Activated T-cell treated with anti-CD3 and anti-CD28 coated beads for 24 hours (primary cell): ENCODE data around the gene NCOA4.
A peak's percentile ranks its signal among the peaks of the same experiment; 100 is the strongest.
"Not testable (repeated sequence)": the region's sequence is repeated elsewhere in the genome, so short reads cannot be mapped to it uniquely, and the experiment has no call there.

Experiments
- DNase-seq: peaks from one replicate; pipeline ENCODE4 v3.0.0-alpha.2; 2020; ENCODE audit warnings: low read depth

NCOA4 gene

DNA sequence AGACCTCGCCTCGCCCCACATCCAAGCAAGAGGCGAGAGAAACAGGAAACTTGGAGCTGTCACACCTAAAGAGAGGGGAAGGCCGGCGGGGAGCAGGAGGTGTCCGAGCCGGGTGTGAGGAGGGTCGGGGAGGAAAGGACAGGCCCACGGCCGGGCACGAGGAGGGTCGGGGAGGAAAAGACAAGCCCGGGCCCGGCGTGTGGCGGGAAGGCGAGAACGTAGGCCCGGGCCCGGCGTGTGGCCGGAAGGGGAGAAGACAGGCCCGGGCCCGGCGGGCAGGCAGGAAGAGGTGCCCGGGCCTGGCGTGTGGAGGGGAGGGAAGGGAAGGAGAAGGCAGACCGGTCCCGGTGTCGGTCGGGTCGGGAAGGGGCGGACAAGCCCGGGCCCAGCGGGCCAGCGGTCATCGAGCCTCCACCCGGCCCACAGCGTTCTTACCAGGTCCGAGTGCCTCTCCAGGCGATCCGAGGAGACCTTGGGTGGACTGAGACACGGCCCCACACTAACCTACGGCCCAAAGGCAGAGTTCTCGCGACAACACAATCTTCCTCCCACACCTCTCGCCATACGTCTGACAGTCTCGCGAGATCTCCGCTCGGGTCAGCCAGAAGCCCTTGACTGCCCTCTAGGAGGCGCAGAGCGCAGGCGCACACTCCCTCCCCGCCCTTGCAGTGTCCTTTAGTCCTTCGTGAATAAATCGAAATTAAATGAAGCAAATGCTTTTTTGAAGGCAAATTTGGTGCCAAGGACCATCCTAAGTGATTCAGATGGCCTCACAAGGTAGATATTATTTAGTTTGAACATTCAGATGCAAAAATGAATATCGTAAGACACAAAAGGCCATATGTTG is at the start of gene NCOA4:
TSS of gene NCOA4 (minus strand) at position 533 of the 847 bp plus-strand sequence. CDS start 13,943 bp downstream, outside the sequence.
- peak; percentile 94 for DNase-seq

DNA sequence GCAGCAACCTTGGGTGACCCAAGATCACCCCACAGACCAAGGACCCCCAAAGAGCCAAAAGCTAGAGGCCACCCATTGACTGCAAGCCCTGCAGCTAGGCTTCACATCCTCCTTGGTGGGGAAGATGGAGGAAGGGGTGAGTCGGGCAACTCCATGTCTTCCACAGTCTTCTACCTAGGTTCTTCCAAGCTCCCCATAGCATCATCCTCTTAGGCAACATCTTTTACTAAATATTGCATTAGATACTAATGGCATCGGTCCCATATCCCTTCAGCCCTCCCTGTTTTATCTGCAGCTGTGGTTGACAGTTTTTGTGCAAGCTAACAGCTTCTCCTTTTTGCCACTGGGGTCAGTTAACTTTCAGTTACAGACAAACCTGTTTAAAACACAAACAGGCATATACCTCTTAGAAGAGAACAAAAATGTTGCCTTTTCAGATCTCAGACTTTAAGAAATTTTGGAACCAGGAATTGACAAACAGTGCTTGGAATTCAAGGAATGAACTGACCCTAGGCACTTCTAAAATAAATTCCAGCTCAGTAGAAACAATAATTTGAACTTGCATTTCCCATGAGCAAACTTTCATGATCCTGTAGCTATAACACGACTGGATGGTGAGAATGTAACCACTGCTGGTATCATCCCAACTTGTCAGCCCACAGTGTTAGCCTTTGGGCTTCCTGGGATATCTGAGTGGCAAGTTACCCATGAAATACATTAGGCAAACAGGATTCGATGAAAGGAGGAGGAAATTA is 49.6 kb upstream of the NCOA4 start:
- no peak for DNase-seq

DNA sequence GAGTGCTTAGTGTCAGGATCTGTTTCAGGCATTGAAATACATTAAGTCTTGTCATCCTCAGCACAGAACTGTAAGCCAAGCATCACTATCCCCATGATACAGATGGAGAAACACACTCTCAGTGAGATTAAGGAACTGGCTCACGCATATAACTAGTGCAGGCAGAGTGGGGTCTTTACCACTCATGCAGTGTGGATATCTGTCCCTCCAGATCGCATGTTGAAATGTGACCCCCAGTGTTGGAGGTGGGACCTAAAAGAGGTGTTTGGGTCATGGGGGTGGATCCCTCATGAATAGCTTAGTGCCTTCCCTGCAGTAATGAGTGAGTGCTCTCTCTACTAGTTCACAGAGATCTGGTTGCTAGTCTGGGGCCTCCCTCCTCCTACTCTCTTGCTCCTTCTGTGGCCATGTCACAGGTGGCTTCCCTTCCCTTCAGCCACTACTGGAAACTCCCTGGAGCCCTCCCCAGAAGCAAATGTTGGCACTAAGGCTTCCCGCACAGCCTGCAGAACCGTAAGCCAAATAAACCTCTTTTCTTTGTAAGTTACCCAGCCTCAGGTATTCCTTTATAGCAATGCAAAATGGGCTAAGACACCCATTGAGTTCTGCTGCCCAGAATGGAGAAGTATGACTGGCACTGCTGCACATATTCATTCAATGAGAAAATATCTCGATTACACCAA is 47.4 kb upstream of the NCOA4 start:
- no peak for DNase-seq

DNA sequence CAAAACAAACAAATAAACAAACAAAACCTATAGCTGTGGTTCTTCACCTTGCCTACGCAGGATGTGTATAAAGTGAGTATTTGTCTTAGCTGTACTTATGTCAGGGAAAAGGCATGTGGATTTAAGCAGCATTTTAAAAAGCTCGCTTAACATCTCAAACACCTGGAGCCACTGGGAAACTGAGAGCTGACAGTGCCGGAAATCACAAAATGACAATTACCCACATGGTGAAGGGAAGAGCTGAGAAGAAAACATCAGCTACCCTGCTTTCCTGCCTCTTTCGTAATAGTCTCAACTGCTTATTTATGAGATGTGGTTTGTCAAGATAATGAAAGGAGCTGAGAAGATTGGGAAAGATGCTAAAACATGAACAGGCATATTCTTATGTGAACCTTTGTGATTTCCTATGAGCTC is 46.7 kb upstream of the NCOA4 start:
- DNase-seq, result no peak

DNA sequence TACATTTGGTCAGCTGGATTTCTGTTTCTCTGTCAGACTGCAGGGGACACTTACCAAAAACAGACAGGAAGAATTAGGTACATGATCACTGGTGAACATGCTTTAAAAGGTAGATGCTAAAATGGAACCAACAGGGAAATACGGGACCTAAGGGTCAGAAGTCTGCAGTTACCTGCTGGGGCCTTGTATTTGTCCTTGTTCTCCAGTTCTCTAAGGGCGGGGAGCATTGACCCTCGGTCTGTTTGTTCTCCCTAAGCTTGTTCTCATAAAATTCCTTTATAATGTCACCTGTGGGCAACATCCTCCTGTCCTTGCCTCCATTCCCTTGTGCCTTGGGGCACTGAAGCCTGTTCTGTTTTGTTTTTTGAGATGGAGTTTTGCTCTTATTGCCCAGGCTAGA is 45.4 kb upstream of the NCOA4 start:
- DNase-seq, result no peak

DNA sequence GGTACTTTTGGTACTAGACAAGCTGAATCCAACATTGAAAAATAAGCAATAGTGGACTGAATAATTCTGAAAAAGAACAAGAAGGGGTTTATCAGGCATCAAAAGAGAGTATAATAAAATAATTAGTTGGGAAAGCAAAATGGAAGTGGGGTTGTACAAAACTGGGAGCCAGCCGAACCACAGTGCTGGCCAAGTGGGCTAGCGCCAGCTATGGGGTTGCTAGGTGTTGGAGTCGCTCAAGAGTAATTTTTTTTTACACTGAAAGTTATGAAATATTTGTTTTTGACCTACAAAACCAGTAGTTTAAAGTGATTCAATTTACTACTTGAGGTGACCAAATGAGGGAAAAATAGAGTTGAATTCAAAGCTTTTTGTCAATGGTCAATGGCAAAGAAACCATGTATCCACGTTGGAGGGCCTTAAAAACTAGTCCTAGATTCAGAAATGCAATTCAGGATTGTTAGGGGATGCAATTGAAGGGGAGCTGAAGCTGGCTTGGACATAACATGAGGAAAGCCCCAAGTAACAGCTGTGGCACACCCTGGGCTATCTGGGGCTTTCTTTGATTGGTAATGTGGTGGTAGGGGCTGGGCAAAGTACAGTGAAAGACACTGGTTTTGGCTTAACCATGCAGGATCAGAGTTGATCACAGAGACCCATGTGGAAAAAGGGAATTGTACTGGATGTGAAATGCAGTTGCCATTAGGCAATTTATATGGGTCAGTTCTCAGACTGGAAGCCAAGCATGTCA is 43.9 kb upstream of the NCOA4 start:
- DNase-seq, result no peak

DNA sequence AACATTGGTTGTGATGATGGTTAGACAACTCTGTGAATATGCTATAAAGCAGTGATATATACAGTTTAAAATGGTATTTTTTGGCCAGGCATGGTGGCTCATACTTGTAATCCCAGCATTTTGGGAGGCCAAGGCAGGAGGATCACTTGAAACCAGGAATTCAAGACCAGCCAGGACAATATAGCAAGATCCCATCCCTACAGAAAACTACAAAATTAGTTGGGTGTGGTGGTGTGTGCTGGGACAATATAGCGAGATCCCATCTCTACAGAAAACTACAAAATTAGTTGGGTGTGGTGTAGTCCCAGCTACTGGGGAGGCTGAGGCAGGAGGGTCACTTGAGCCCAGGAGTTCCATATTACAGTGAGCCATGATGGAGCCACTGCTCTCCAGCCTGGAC is 43.1 kb upstream of the NCOA4 start:
- no peak for DNase-seq

DNA sequence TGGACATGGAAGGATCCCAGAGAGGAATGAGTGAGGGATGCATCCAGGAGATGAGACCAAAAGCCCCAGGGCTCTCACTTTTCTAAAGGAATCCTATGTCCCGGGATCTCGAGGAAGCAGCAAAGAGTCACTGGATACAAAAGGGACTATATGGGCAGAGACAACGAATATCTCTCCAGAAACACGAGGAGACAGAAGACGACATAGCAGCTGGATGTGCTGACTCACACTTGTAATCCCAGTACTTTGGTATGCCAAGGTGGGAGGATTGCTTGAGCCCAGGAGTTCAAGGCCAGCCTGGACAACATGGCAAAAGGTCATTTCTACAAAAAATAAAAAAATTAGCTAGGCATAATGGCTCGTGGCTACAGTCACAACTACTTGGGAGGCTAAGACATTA is 40.3 kb upstream of the NCOA4 start:
- no peak for DNase-seq

DNA sequence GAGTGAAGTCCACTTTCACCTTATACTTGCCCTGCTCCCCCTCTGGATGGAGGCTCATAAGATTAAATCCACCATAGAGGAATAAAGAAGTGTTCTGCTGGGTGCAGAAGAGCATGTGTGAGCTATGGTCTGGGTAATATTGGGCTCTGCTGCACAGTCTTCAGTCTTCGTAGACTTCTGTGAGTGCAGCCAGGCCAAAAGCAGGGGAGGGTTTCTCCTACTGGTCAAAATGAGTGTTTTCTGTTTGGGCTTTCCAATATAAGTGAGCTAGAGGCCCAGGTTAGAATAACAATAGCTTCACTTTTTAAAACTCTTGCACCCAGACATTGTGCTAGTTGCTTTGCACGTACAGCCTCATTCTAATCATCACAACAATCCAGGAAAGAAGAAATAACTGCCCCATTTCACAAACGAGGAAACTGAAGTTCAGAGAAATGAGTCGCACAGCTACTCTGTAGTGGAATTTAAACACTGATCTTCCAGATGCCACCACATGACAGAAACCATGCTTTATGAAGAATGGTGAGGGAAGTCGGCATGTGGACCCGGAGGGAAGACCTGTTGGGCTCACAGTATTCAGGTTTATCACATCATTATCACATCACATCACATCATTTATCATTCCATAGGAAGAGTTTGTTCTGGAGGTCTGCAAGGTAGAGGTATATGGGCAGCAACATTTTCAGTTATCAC is 39.5 kb upstream of the NCOA4 start:
- no peak for DNase-seq

DNA sequence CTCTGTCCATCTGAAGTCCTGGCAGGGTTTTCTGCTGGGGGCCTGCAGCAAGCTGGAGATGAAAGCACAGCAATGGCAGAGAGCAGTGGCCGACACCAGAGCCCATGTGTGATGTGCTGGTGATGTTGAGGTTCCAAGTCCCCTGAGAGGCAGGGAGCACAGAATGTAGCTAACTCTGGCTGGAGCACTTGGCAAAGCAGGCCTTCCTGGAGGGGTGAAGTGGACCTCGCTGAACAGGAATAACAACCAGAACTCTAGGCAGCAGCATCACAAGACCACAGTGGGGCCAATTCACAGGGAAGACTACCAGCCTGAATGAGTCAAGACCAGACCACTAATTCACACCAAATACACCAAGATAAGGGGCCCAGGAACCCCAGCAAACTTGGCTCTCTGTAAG is 38.5 kb upstream of the NCOA4 start:
- no peak for DNase-seq

DNA sequence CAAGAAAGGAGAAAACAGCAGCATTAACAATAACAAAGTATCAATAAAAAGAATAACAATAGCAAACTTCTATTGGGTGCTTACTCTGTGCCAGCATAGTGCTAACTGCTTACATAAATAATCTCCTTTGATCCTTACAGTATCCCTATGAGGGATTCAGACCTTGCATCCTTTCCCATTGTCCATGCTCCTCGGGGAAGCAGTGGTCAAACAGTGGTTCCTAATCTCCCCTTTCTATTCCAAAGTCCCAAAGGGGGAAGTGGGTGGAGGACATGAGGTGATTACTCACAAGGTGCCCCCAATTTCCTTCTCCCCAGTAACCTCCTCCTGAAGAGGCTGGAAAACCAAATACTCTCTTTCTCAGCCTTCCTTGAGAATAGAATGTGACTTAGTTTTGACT is 37.7 kb upstream of the NCOA4 start:
- DNase-seq, result no peak

DNA sequence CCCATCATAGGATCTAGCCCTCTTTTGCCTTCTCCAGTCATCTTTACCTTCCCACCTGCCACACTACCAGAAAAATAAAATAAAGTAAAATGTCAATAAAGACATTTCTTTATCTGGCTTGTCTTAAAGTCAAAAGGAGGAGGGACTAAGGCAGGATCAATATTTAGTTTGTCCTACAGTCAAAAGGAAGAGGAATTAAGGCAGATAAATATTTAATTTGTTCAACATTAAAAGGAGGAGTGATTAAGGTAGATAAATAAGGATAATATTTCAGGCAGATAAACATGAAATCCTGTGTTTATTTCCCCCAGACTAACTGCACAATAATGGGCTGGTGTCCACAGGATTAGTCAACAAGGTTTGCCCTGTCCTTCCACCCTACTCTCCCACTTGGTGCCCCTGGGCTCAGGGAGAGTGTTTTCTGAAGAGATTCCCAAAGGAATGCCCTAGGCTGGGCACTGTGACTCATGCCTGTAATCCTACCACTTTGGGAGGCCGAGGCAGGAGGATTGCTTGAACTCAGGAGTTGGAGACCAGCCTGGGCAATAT is 33.9 kb upstream of the NCOA4 start:
- no peak for DNase-seq

DNA sequence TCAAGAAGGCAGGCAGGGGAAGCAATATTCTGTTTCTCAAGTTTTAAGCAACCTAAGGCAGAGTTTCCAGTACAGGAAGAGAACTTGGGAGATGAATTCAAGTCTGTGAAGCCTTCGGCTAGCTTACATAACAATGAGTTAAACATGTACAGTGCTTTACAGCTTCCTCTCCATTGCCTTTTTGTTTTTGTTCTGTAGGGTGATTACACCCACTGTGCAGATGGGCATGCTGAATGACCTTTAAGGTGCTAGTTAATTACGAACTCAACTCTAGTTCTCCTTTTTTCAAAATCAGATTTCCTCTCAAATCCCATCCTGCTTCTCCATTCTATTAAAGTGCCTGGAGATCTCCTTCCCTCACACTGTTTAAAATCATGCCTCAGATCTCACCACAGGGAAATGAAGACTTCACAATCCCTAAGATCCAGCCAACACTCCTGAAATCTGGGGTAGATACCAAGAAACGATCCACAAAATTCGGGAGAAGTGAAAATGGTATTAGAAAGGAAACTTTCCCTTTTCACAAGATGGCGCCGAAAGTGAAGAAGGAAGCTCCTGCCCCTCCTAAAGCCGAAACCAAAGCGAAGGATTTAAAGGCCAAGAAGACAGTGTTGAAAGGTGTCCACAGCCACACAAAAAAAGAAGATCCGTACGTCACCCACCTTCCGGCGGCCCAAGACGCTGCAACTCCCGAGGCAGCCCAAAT is 32.5 kb upstream of the NCOA4 start:
- no peak for DNase-seq

DNA sequence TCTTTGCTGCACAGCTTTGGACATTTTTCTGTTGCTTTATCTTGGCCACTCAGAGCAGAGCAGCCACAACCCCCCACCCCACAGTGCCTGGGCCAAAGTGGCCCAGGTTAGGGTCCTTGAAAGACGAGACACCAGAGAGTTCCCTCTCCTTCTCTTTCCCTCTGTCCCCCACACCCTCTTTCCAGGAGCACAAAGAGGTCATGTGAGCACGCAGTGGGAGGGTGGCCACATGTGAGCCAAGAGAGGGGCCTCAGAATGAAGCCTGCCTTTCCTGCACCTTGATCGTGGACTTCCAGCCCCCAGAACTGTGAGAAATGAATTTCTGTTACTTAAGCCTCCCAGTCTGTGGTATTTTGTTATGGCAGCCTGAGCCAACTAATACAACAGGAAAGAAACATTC is 30.3 kb upstream of the NCOA4 start:
- DNase-seq, result no peak

DNA sequence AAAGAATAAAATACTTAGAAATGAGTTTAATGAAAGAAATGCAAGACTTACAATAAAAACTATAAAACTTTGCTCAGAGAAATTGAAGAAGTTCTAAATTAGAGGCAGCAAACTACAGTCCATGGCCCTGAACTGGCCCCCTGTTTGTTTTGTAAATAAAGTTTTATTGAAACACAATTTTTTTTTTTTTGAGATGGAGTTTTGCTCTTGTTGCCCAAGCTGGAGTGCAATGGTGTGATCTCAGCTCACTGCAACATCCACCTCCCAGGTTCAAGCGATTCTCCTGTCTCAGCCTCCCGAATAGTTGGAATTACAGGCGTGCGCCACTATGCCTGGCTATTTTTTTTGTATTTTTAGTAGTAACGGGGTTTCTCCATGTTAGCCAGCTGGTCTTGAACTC is 27.5 kb upstream of the NCOA4 start:
- DNase-seq, result not testable (repeated sequence)

DNA sequence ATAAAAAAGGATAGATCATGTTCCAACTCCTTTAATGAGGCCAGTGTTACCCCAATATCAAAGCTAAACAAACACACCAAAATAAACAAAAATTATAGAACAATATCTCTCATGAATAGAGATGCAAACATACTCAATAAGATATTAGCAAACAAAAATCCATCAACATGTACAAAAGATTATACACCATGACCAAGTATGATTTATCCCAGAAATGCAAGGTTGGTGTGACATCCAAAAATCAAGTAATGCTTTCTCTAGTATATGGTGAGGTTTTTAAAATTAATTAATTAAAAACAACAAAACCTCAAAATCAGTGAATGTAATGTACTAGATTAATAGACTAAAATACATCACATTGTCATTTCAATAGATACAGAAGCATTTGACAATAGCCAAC is 26.6 kb upstream of the NCOA4 start:
- no peak for DNase-seq

DNA sequence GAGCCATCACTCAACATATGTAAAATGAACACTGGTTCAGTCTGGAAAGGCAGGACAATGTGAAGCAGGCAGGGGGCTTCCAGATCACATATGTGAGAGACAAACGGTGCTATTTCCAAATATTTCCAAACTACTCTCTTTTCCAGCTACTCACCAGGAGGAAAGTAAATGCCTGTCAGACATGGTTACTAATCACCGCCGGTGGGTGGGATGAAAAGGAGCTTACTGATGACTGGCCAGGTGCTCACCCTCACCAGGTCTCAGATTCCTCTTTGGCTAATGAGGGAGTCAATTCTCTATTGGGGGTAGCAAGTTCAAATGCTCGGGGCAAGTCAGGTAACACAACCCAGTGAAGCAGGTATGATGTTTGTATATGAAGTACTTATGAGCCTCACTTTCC is 25.3 kb upstream of the NCOA4 start:
- no peak for DNase-seq

DNA sequence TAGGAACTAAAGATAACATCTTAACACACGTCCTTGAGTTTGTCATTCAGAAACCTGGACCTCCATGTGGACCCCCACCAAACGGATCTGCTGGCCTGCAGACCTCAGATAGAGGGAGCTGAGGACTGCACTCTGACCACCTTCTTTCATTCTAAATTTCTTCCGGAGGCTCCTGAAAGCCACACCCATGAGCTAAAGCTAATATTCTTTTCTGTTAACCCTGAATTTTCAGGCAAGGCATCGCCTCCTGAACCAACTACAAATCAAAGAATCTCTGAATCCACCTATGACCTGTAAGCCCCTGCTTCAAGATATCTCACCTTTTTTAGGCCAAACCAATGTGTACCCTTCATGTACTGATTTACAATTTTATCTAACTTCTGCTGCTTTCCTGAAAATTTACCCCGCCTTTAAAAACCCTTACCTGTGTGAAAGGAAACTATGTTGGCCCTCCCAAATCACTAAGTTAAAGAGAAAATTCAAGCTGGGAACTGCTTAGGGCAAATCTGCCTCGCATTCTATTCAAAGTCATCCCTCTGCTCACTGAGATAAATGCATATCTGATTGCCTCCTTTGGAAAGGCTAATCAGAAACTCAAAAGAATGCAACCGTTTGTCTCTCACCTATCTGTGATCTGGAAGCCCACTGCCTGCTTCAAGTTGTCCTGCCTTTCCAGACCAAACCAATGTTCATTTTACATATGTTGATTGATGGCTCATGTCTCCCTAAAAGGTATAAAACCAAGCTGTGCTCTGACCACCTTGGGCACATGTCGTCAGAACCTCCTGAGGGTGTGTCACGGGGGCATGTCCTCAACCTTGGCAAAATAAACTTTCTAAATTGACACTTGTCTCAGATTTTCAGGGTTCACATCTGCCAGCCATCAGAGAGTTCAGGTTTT is 23.4 kb upstream of the NCOA4 start:
- DNase-seq, result no peak

DNA sequence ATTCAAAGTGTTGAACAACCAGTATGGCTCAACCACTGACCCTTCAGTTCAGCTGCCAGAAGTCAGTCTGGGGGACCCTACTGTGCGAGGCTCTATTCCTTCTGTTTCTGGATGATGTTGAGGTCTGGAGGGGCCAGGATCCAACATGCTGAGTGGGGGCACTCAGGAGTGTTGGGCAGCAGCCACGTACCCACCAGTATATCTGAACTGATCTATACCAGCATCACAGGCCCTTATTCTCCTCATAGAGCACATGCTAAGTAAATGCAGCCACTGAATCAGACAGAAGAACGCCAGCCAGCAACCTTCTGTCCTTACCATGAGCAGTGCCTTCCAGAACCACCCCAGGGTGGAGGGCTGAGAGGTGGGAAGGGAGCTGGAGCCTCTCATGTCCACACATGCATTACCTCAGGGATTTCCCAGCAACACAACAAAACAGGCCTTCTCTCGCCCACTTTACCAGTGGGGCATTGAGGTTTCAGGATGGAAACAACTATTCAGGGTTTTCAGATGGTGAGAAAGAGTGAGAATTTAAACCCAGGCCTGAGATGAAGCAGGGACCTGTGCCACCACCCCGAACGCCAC is 22.5 kb upstream of the NCOA4 start:
- no peak for DNase-seq
